A549 (cell line): ENCODE results near the gene MSMO1. TPM values are rescaled to one million over a fixed set of nuclear protein-coding genes. Genes with fewer than 3 reads are reported as not detected.

Experiments used
- ATAC-seq, 2 experiments: fragments of 200-7000 bp in 1 of 2; fragments of >200 bp in 1 of 2; cut with Nextera tagmentation in 1 of 2; cut with Tn5 transposase in 1 of 2; 3 replicates each; pipeline versions ENCODE4 v1.8.0 to v1.9.1; 2018 to 2020; ENCODE audit warnings: mild to moderate bottlenecking in 1 of 2, moderate library complexity in 1 of 2
- CTCF ChIA-PET: fragments of 300-600 bp; sonication (Branson Sonifier 250); formaldehyde crosslinking; extraction: SDS; loops from one replicate; lab custom pipeline; 2021; ENCODE audit warnings: antibody characterized with exemption, inconsistent platforms; lab: Yijun Ruan, JAX
- POLR2A ChIA-PET: fragments of 350-600 bp; formaldehyde crosslinking; extraction: SDS; loops from one replicate; lab custom pipeline; 2021; ENCODE audit warnings: antibody characterized with exemption, inconsistent platforms; lab: Yijun Ruan, JAX
- DNase-seq, 2 experiments: peaks; one replicate each; pipeline versions ENCODE4 v3.0.0 to v3.0.0-alpha.2; 2011 to 2016; ENCODE audit warnings: low read depth in 1 of 2, low spot score in 1 of 2
- FAIRE-seq: peaks from 2 replicates; lab custom pipeline; 2011; peaks lifted over from hg19 to GRCh38; lab: Jason Lieb, UNC
- H3K27ac ChIP-seq, 2 experiments: fragments of >200 bp; sonication (Bioruptor Twin); formaldehyde crosslinking; 3 replicates each; pipeline ENCODE4 v1.5.1; 2016 to 2017
- H3K4me1 ChIP-seq: fragments of >200 bp; sonication (Bioruptor Twin); formaldehyde crosslinking; 3 replicates; pipeline ENCODE4 v1.6.1; 2016
- H3K4me2 ChIP-seq: fragments of >200 bp; sonication (Bioruptor Twin); formaldehyde crosslinking; 3 replicates; pipeline ENCODE4 v1.6.1; 2016
- H3K4me3 ChIP-seq: fragments of >200 bp; sonication (Bioruptor Twin); formaldehyde crosslinking; 3 replicates; pipeline ENCODE4 v1.5.1; 2016
- H3K9me3 ChIP-seq: fragments of >200 bp; sonication (Bioruptor Twin); formaldehyde crosslinking; 3 replicates; pipeline ENCODE4 v1.6.1; 2016
- BCL3 ChIP-seq: fragments of >200 bp; sonication (Bioruptor Twin); formaldehyde crosslinking; IDR thresholded peaks from 3 replicates; pipeline ENCODE4 v1.6.1; 2016
- CBX2 ChIP-seq: fragments of 200-600 bp; sonication (generic); IDR thresholded peaks from 2 replicates; pipeline ENCODE4 v1.6.1; 2016; ENCODE audit warnings: low read depth, mild to moderate bottlenecking, borderline replicate concordance
- CHD2 ChIP-seq: fragments of 150-350 bp; IDR thresholded peaks from 2 replicates; pipeline ENCODE4 v1.6.1; 2014; ENCODE audit warnings: low read length; ENCODE audit not compliant: partially characterized antibody
- CHD4 ChIP-seq: fragments of 200-600 bp; sonication (generic); IDR thresholded peaks from 2 replicates; pipeline ENCODE4 v1.6.1; 2016; ENCODE audit warnings: antibody characterized with exemption, mild to moderate bottlenecking, borderline replicate concordance
- E2F6 ChIP-seq: IDR thresholded peaks from 2 replicates; pipeline ENCODE4 v1.6.1; 2012; ENCODE audit warnings: low read depth, borderline replicate concordance
- EHF ChIP-seq: fragments of 250-450 bp; sonication (Bioruptor Pico); IDR thresholded peaks from 2 replicates; pipeline ENCODE4 v1.5.0; 2020; ENCODE audit warnings: mild to moderate bottlenecking
- FOXS1 ChIP-seq: fragments of 250-450 bp; sonication (Bioruptor Pico); IDR thresholded peaks from 2 replicates; pipeline ENCODE4 v1.5.0; 2020; ENCODE audit warnings: mild to moderate bottlenecking, moderate library complexity
- GATA3 ChIP-seq: IDR thresholded peaks from 2 replicates; pipeline ENCODE4 v1.6.1; 2012; ENCODE audit warnings: borderline replicate concordance
- HOXA7 ChIP-seq: fragments of 250-450 bp; sonication (Bioruptor Pico); IDR thresholded peaks from 2 replicates; pipeline ENCODE4 v1.5.0; 2020; ENCODE audit warnings: mild to moderate bottlenecking, moderate library complexity
- HOXB13 ChIP-seq: fragments of 250-450 bp; sonication (Bioruptor Pico); IDR thresholded peaks from 2 replicates; pipeline ENCODE4 v1.5.0; 2020; ENCODE audit warnings: low read depth, mild to moderate bottlenecking, moderate library complexity
- NFE2L2 ChIP-seq: fragments of 150-350 bp; conservative IDR thresholded peaks from 2 replicates; pipeline ENCODE4 v1.6.1; 2014; ENCODE audit warnings: low read length
- RAD21 ChIP-seq, 2 experiments: fragments of >200 bp in 1 of 2; sonication (Bioruptor Twin) in 1 of 2; formaldehyde crosslinking in 1 of 2; IDR thresholded peaks in 1 of 2; conservative IDR thresholded peaks in 1 of 2; 2 replicates in 1 of 2; 3 replicates in 1 of 2; pipeline ENCODE4 v1.6.1; 2012 to 2018; ENCODE audit warnings: inconsistent platforms in 1 of 2
- RARB ChIP-seq: fragments of 250-450 bp; sonication (Bioruptor Pico); IDR thresholded peaks from 2 replicates; pipeline ENCODE4 v1.8.0; 2021; ENCODE audit warnings: mild to moderate bottlenecking, moderate library complexity
- RCOR1 ChIP-seq: fragments of 150-350 bp; IDR thresholded peaks from 2 replicates; pipeline ENCODE4 v1.6.1; 2014; ENCODE audit warnings: antibody characterized with exemption, low read length, low read depth
- REST ChIP-seq: fragments of 200-600 bp; sonication (generic); IDR thresholded peaks from 2 replicates; pipeline ENCODE4 v1.6.1; 2016; ENCODE audit warnings: antibody characterized with exemption, mild to moderate bottlenecking, moderate library complexity
- RFX5 ChIP-seq: fragments of 450-650 bp; IDR thresholded peaks from 2 replicates; pipeline ENCODE4 v1.7.1; 2014; ENCODE audit warnings: antibody characterized with exemption, mild to moderate bottlenecking, moderate library complexity
- RNF2 ChIP-seq: fragments of 200-600 bp; sonication (generic); IDR thresholded peaks from 2 replicates; pipeline ENCODE4 v1.6.1; 2016; ENCODE audit warnings: low read depth, mild to moderate bottlenecking, antibody characterized with exemption, moderate library complexity, borderline replicate concordance
- TFCP2L1 ChIP-seq: fragments of 250-450 bp; sonication (Bioruptor Pico); IDR thresholded peaks from 2 replicates; pipeline ENCODE4 v1.5.0; 2021; ENCODE audit warnings: mild to moderate bottlenecking
- TP53 ChIP-seq: fragments of 250-450 bp; sonication (Bioruptor Pico); IDR thresholded peaks from 2 replicates; pipeline ENCODE4 v1.5.0; 2021; ENCODE audit warnings: mild to moderate bottlenecking, moderate library complexity
- WGBS: methylation state at CpG from one replicate; pipeline ENCODE4 v1.1.6; 2017; ENCODE audit errors: missing lambda C conversion rate; 5-methylcytosine and 5-hydroxymethylcytosine counted together
- polyA plus RNA-seq, 4 experiments: library from polyadenylated mRNA; depleted of rRNA in 3 of 4; stranded (reverse); fragments of >200 nt; fragmentation: RNase III in 1 of 4; extraction: RNeasy Plus Mini Kit Qiagen cat#74134 plus additional on column Dnase treatment in 1 of 4; gene quantifications; 2 replicates in 3 of 4; 3 replicates in 1 of 4; pipeline ENCODE4 v1.2.3, GENCODE V29; 2011 to 2017

Gene MSMO1
- polyA plus RNA-seq, 2 of the 4 experiments (the other 2 are of a cell fraction): 32.3 to 37.2 TPM

- TF ChIP-seq REST (no peak), EHF (no peak), CHD4 (no peak), HOXA7 (CRISPR knock-in tag) (no peak), FOXS1 (CRISPR knock-in tag) (no peak), RNF2 (no peak)
These were observed 29.8 kb upstream of the MSMO1 start (continued) for GRCh38 chr4:165297626-165298025.

- no peak overlapping the region for H3K27ac ChIP-seq
- no peak for DNase-seq
- WGBS: 93% methylated on average over 5 of the region's 5 CpGs
- ATAC-seq: 0 out of 6 replicates have a peak, but pooled peaks of 1 of the 2 experiments have one; percentile 21
- ChIA-PET POLR2A (no interaction called here), CTCF (no interaction called here)
- FAIRE-seq: no peak
- no peaks in the 10 kb centered on the region for H3K9me3 ChIP-seq
- TF ChIP-seq CBX2: no peak
- no peak for TF ChIP-seq RCOR1
- no peak for TF ChIP-seq E2F6
- TF ChIP-seq GATA3: no peak
- no peak overlapping the region for H3K4me2 ChIP-seq
- H3K4me1 ChIP-seq: peaks cover 3% of the 10 kb centered on the region; the same call in 1 of the 3 replicates
- H3K4me3 ChIP-seq: no peak overlapping the region
These were observed 27.9 kb upstream of the MSMO1 start for GRCh38 chr4:165299399-165300060.

- DNase-seq: no peak
- H3K4me3 ChIP-seq: 0 out of 3 replicates have a peak overlapping the region, but pooled peaks have one; percentile 16
- CTCF ChIA-PET: no interaction called here
- no peak for TF ChIP-seq TFCP2L1 (CRISPR knock-in tag)
- no peak for TF ChIP-seq HOXB13
- TF ChIP-seq RARB (CRISPR knock-in tag): no peak
- no peak for TF ChIP-seq BCL3
- no peak for TF ChIP-seq RFX5
- ATAC-seq: peak; percentile 19 to 51; a peak in 1 of 6 replicates
- no peak for FAIRE-seq
- H3K27ac ChIP-seq: 0 out of 6 replicates have a peak overlapping the region, but pooled peaks of 1 of the 2 experiments have one; percentile 13
- 11% methylated on average over 1 of the region's 1 CpG for WGBS
- H3K4me2 ChIP-seq: peak overlapping the region; percentile 71
- POLR2A ChIA-PET: no interaction called here
- peaks cover 3% of the 10 kb centered on the region; the same call in 1 of the 3 replicates for H3K4me1 ChIP-seq
- H3K9me3 ChIP-seq: no peaks in the 10 kb centered on the region
These were observed 25.6 kb upstream of the MSMO1 start for GRCh38 chr4:165301833-165302232.

GRCh38 chr4:165302658-165303057 lies 24.8 kb upstream of the MSMO1 start:
- TF ChIP-seq NFE2L2 (no peak), RAD21 (conservative IDR thresholded peaks at IDR 0.05 in 1 of 2, IDR thresholded peaks at IDR 0.05 in 1 of 2) (no peak), FOXS1 (CRISPR knock-in tag) (no peak), CHD2 (no peak), TP53 (no peak)
- Histone ChIP-seq H3K27ac (no peak overlapping the region), H3K4me2 (no peak overlapping the region), H3K4me1 (peaks cover 3% of the 10 kb centered on the region; the same call in 1 of the 3 replicates), H3K9me3 (no peaks in the 10 kb centered on the region), H3K4me3 (no peak overlapping the region)
- WGBS: 89% methylated on average over 1 of the region's 1 CpG
- POLR2A ChIA-PET: no interaction called here
- DNase-seq (no peak), FAIRE-seq (no peak), ATAC-seq (no peak)
- CTCF ChIA-PET: no interaction called here
